H54 (cell line): ENCODE results near the gene EPB41L4A.

ENCODE experiments used
- DNase-seq: peaks from one replicate; pipeline ENCODE4 v3.0.0; 2011; ENCODE audit warnings: low spot score, mixed read lengths; ENCODE audit not compliant: insufficient read length
- FAIRE-seq: peaks from 3 replicates; lab custom pipeline; 2011; peaks lifted over from hg19 to GRCh38; lab: Jason Lieb, UNC
- POLR2A ChIP-seq: IDR thresholded peaks from 2 replicates; pipeline ENCODE4 v1.6.1; 2011; ENCODE audit warnings: low read depth, mild to moderate bottlenecking, low read length

The EPB41L4A gene

DNA sequence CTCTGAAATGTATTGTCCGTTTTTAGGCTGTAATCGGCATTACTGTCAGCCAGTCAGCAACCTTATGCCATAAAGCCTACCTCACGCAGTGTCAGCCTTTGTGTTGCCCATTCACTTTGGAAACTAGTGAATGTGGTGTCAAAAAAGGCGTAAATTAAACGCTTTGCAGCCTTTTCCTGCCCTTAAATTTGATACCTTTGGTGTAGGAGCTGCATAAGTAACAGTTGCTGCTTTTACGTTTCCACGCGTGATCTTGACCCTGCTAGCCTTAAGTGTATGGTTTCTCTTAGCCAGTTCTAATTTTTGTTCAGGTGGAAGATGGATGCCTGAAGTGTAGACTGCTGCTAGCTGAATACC is 257.7 kb downstream of the EPB41L4A start:
- no peak for TF ChIP-seq POLR2A
- DNase-seq (no peak), FAIRE-seq (no peak)

- peak; percentile 71 for DNase-seq
- peak; percentile 92 for TF ChIP-seq POLR2A
- FAIRE-seq, result peak; percentile 52
Measured at GRCh38 chr5:112160652-112161391, 258.3 kb downstream of the EPB41L4A start.

GRCh38 chr5:112159435-112159834 is 259.6 kb downstream of the EPB41L4A start:
- FAIRE-seq (no peak), DNase-seq (no peak)
- no peak for TF ChIP-seq POLR2A

DNA sequence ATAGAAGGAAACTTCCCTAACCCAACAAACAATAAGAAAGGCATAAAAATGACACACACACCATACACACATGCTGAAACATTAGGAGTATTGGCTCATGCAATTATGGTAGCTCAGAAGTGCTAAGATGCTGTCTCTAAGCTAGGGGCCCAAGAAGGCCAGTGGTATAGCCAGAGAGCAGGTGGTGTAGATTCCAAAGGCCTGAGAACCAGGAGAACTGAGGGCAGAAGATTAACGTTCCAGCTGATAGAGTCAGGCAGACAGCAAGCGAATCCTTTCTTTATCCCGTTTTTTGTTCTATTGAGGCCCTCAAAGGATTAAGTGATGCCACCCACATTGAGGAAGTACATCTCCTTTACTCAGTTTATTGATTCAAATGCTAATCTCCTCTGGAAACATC is 262.9 kb downstream of the EPB41L4A start:
- DNase-seq (no peak), FAIRE-seq (no peak)
- no peak for TF ChIP-seq POLR2A

DNA sequence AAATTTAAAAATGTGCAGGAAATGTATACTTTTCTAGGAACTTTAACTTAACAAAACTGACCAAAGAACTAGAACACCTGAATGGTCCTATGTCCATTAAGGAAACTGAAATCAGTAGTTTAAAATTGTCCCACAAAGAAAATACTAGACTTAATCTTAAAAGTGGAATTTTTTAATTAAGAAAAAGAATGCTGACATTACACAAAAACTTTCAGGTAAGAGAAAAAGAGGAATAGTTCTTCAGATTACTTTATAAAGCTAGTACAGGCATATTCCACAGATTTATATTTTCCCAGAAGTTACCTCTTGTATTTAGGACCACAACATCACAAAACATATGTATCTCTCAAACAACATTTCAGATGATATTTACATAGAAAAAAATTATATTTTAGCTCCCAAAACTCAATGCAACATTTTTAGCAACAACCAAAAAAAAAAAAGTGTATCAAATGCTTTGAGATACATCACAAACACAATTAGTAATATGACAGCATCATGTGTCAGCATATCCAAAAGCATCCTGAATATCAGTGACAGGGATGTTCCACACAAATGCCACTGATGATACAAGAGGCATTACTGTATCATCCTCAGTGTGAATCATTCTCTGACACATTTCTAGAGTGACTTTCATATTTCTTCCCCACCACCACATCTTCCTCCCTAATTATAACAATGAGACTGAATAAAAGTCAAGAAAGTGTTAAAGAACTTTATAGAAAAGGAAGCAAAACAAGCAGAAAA is 264.0 kb downstream of the EPB41L4A start:
- TF ChIP-seq POLR2A, result no peak
- DNase-seq, result no peak
- FAIRE-seq, result no peak

DNA sequence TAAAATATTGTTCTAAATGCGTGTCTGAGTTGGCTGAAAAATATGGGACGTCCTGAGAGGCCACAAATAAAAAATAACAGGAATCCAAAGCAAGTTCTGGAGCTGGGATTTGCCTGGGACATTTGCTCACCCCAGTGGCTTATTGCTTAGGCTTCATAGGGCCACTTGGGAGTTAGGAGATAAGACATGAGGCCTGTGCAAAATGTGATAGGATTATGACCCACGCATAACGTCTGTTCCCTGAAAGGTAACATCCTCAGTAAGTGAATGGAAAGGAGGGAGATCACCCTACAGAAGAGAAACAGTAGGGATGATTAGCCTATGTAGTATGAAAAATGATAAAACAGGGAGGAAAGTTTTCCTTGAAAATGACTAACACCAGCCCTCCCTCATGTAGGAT is 269.4 kb downstream of the EPB41L4A start:
- TF ChIP-seq POLR2A, result no peak
- FAIRE-seq (no peak), DNase-seq (no peak)

GRCh38 chr5:112146323-112147226 is 272.5 kb downstream of the EPB41L4A start:
- DNase-seq (peak; percentile 7), FAIRE-seq (peak; percentile 93)
- TF ChIP-seq POLR2A, result no peak

- TF ChIP-seq POLR2A, result no peak
- DNase-seq, result no peak
- no peak for FAIRE-seq
Measured at GRCh38 chr5:112143690-112144089, 275.4 kb downstream of the EPB41L4A start.

DNA sequence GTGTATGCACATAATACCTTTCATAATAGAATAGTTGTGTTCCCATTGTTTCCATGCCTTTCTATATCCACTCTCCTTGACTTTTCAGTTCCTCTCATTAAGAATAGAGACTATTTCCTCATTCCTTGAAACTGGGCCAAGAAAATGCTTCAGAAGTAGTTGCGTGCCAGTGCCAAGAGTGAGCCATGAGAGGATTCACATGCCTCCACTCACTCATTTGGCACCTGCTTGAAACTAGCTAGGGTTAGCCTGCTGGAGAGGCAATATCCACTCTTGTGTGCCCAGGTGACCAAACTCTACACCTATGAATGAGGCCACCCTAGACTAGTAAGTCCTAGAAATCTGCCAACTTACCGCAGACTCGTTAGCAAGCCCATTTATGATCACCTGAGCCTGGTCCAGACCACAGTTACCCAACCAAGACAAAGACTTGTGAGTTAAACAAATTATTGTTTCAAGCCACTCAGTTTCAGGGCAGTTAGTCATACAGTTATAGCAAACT is 276.3 kb downstream of the EPB41L4A start:
- FAIRE-seq, result no peak
- no peak for DNase-seq

GRCh38 chr5:112141582-112141981 is 277.5 kb downstream of the EPB41L4A start:
- DNase-seq (no peak), FAIRE-seq (no peak)
- TF ChIP-seq POLR2A, result no peak

More for the DNA sequence above, 276.3 kb downstream of the EPB41L4A start:
- TF ChIP-seq POLR2A, result no peak

- DNase-seq (no peak), FAIRE-seq (no peak)
- no peak for TF ChIP-seq POLR2A
Measured at GRCh38 chr5:112138526-112138925, 280.6 kb downstream of the EPB41L4A start.

DNA sequence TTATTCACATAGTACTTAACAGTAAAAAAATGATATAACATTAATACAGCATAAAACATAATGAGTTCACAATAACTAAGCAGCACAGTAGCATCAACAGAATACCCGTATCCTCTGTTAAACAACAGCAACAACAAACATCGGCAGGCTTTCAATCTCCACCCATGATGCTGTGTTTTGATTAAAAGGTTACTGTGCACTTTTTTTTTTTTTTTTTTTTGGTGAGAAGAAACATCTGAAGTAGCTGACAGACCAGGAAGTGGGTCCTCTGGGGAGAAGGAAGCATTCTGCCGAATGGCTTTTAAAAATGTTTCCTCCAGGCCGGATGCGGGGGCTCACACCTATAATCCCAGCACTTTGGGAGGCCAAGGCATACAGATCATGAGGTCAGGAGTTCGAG is 282.3 kb downstream of the EPB41L4A start:
- DNase-seq (no peak), FAIRE-seq (no peak)
- no peak for TF ChIP-seq POLR2A

GRCh38 chr5:112127861-112128260 is 291.2 kb downstream of the EPB41L4A start:
- TF ChIP-seq POLR2A, result no peak
- DNase-seq (no peak), FAIRE-seq (no peak)
